ENCODE results near the gene TMUB2. TPM values are rescaled to one million over a fixed set of nuclear protein-coding genes. Genes with fewer than 3 reads are reported as not detected.

Gene TMUB2
- total RNA-seq, 1 donor from 2014 or later, result 39.5 TPM

- DNase-seq (ENCODE audit: extremely low spot score, unreplicated experiment), result no peak
- TF ChIP-seq CTCF (conservative IDR thresholded peaks at IDR 0.05), result no peak
- H3K4me1 Mint-ChIP-seq (ENCODE audit: unreplicated experiment), result peaks cover 9% of the 10 kb centered on the region
- no peaks in the 10 kb centered on the region for H3K27me3 Mint-ChIP-seq
- H3K36me3 Mint-ChIP-seq, result peaks cover 4% of the 10 kb centered on the region
- H3K27ac Mint-ChIP-seq, result no peak overlapping the region
- H3K9me3 Mint-ChIP-seq, result no peaks in the 10 kb centered on the region
- H3K4me3 Mint-ChIP-seq, result no peak overlapping the region
Measured at GRCh38 chr17:44174427-44174826, 12.3 kb upstream of the TMUB2 start.

GRCh38 chr17:44176257-44176656, 10.5 kb upstream of the TMUB2 start:
- H3K4me1 Mint-ChIP-seq (ENCODE audit: unreplicated experiment), result peaks cover 4% of the 10 kb centered on the region
- no peak for DNase-seq (ENCODE audit: extremely low spot score, unreplicated experiment)
- no peak overlapping the region for H3K27ac Mint-ChIP-seq
- H3K9me3 Mint-ChIP-seq, result no peaks in the 10 kb centered on the region
- H3K27me3 Mint-ChIP-seq, result no peaks in the 10 kb centered on the region
- H3K4me3 Mint-ChIP-seq, result no peak overlapping the region
- TF ChIP-seq CTCF (conservative IDR thresholded peaks at IDR 0.05), result no peak
- peaks cover 4% of the 10 kb centered on the region for H3K36me3 Mint-ChIP-seq

- Mint-ChIP-seq H3K4me3 (no peak overlapping the region), H3K9me3 (no peaks in the 10 kb centered on the region), H3K36me3 (peaks cover 9% of the 10 kb centered on the region), H3K4me1 (ENCODE audit: unreplicated experiment) (peaks cover 3% of the 10 kb centered on the region), H3K27me3 (no peaks in the 10 kb centered on the region), H3K27ac (no peak overlapping the region)
- DNase-seq (ENCODE audit: extremely low spot score, unreplicated experiment), result no peak
- no peak for TF ChIP-seq CTCF (conservative IDR thresholded peaks at IDR 0.05)
Measured at GRCh38 chr17:44176671-44177501, 9.9 kb upstream of the TMUB2 start.

- no peak overlapping the region for H3K27ac Mint-ChIP-seq
- no peaks in the 10 kb centered on the region for H3K9me3 Mint-ChIP-seq
- H3K36me3 Mint-ChIP-seq, result peaks cover 12% of the 10 kb centered on the region
- no peak for DNase-seq (ENCODE audit: extremely low spot score, unreplicated experiment)
- no peak for TF ChIP-seq CTCF (conservative IDR thresholded peaks at IDR 0.05)
- no peaks in the 10 kb centered on the region for H3K4me1 Mint-ChIP-seq (ENCODE audit: unreplicated experiment)
- no peaks in the 10 kb centered on the region for H3K27me3 Mint-ChIP-seq
- no peak overlapping the region for H3K4me3 Mint-ChIP-seq
Measured at GRCh38 chr17:44177640-44178039, 9.1 kb upstream of the TMUB2 start.

- H3K36me3 Mint-ChIP-seq, result peaks cover 12% of the 10 kb centered on the region
- TF ChIP-seq CTCF (conservative IDR thresholded peaks at IDR 0.05), result no peak
- no peak for DNase-seq (ENCODE audit: extremely low spot score, unreplicated experiment)
- no peaks in the 10 kb centered on the region for H3K9me3 Mint-ChIP-seq
- no peak overlapping the region for H3K4me3 Mint-ChIP-seq
- H3K4me1 Mint-ChIP-seq (ENCODE audit: unreplicated experiment), result no peaks in the 10 kb centered on the region
- no peak overlapping the region for H3K27ac Mint-ChIP-seq
- H3K27me3 Mint-ChIP-seq, result no peaks in the 10 kb centered on the region
Measured at GRCh38 chr17:44178133-44178532, 8.6 kb upstream of the TMUB2 start.
